IPS DF 4.7 (cell line): ENCODE data around the gene TRUB1.
A peak's percentile ranks its signal among the peaks of the same experiment; 100 is the strongest.
"Not testable (repeated sequence)": the region's sequence is repeated elsewhere in the genome, so short reads cannot be mapped to it uniquely, and the experiment has no call there.

Source experiments
- DNase-seq: peaks from one replicate; pipeline ENCODE4 v3.0.0-alpha.2; 2013; ENCODE audit warnings: low spot score; ENCODE audit errors: extremely low read depth

Gene TRUB1

GRCh38 chr10:114923551-114923950 lies 14.4 kb upstream of the TRUB1 start:
- DNase-seq = no peak

GRCh38 chr10:114925587-114926586 lies 12.1 kb upstream of the TRUB1 start:
- no peak for DNase-seq

- DNase-seq = no peak
Measured at GRCh38 chr10:114928818-114929217, 9.2 kb upstream of the TRUB1 start.

- DNase-seq = no peak
Measured at GRCh38 chr10:114930320-114930719, 7.7 kb upstream of the TRUB1 start.

- no peak for DNase-seq
Measured at GRCh38 chr10:114931072-114931679, 6.8 kb upstream of the TRUB1 start.

- no peak for DNase-seq
Measured at GRCh38 chr10:114932225-114932624, 5.8 kb upstream of the TRUB1 start.

- DNase-seq = no peak
Measured at GRCh38 chr10:114932945-114933344, 5.0 kb upstream of the TRUB1 start.

- DNase-seq = no peak
Measured at GRCh38 chr10:114933588-114933987, 4.4 kb upstream of the TRUB1 start.

- DNase-seq = not testable (repeated sequence)
Measured at GRCh38 chr10:114933995-114934394, 4.0 kb upstream of the TRUB1 start.

- DNase-seq = no peak
Measured at GRCh38 chr10:114938856-114939193, 830 bp downstream of the TRUB1 start.

- no peak for DNase-seq
Measured at GRCh38 chr10:114940735-114941134, 2.7 kb downstream of the TRUB1 start.

- no peak for DNase-seq
Measured at GRCh38 chr10:114943000-114943399, 5.0 kb downstream of the TRUB1 start.

- DNase-seq = no peak
Measured at GRCh38 chr10:114953047-114953446, 15.1 kb downstream of the TRUB1 start.

- DNase-seq = no peak
Measured at GRCh38 chr10:114955984-114956383, 18.0 kb downstream of the TRUB1 start.

GRCh38 chr10:114956466-114956865 lies 18.5 kb downstream of the TRUB1 start:
- DNase-seq = no peak

GRCh38 chr10:114957122-114957521 lies 19.1 kb downstream of the TRUB1 start:
- DNase-seq = no peak

GRCh38 chr10:114957673-114958072 lies 19.7 kb downstream of the TRUB1 start:
- no peak for DNase-seq

- DNase-seq = no peak
Measured at GRCh38 chr10:114962441-114962840, 24.4 kb downstream of the TRUB1 start.

GRCh38 chr10:114963908-114964307 lies 25.9 kb downstream of the TRUB1 start:
- DNase-seq = no peak

- DNase-seq = no peak
Measured at GRCh38 chr10:114967071-114967470, 29.1 kb downstream of the TRUB1 start.

GRCh38 chr10:114970515-114970914 lies 32.5 kb downstream of the TRUB1 start:
- DNase-seq = peak; percentile 11

- no peak for DNase-seq
Measured at GRCh38 chr10:114973306-114973705, 35.3 kb downstream of the TRUB1 start.

- DNase-seq = no peak
Measured at GRCh38 chr10:114973997-114974396, 36.0 kb downstream of the TRUB1 start.
